ENCODE results near the gene RRP1B.
"Not testable (repeated sequence)": the region's sequence is repeated elsewhere in the genome, so short reads cannot be mapped to it uniquely, and the experiment has no call there.

RRP1B gene, protein sequence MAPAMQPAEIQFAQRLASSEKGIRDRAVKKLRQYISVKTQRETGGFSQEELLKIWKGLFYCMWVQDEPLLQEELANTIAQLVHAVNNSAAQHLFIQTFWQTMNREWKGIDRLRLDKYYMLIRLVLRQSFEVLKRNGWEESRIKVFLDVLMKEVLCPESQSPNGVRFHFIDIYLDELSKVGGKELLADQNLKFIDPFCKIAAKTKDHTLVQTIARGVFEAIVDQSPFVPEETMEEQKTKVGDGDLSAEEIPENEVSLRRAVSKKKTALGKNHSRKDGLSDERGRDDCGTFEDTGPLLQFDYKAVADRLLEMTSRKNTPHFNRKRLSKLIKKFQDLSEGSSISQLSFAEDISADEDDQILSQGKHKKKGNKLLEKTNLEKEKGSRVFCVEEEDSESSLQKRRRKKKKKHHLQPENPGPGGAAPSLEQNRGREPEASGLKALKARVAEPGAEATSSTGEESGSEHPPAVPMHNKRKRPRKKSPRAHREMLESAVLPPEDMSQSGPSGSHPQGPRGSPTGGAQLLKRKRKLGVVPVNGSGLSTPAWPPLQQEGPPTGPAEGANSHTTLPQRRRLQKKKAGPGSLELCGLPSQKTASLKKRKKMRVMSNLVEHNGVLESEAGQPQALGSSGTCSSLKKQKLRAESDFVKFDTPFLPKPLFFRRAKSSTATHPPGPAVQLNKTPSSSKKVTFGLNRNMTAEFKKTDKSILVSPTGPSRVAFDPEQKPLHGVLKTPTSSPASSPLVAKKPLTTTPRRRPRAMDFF

DNA sequence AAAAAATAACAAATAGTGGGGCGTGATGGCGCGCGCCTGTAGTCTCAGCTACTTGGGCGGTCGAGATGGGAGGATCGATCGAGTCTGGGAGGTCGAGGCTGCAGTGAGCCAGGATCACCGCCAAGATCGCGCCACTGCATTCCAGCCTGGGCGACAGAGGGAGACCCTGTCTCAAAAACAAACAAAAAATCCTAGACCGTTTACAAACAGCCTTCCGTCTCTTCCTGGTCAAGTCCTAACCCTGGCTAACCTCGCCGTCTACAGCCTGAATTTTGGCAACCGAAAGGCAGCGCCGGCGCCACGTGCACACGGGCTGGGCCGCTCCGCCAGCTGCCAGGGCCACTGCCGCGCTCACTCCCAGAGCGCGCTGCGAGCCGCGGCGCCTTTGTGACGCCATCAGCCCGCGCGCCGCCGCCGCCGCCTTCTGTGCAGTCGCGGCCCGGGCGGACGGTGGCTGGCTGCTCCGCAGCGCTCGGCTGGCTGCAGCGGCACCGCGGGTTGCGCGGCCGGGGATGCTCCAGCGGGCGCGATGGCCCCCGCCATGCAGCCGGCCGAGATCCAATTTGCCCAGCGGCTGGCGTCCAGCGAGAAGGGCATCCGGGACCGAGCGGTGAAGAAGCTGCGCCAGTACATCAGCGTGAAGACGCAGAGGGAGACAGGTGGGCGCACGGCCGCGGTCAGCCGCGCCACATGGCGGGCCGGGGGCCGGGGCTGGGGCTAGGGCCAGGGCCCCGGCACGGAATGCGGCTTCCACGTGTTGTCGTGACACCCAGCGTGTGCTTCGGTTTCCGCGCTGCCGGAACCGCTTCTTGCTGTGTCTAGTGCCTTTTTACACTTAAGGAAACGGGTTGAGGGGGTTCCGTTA lies at the start of gene RRP1B, which contains the start of gene HSF2BP:
Gene RRP1B, plus strand, starts transcription at position 425 of the 865 bp plus-strand sequence. Its CDS starts 105 bp downstream, at position 530.
Gene HSF2BP, minus strand, starts transcription at position 353 of the 865 bp plus-strand sequence. CDS start 1,392 bp downstream, outside the sequence.
- DNase-seq (ENCODE audit: low read depth): peak; percentile 63
- peak within 1 kb of the TSS; percentile 96 for H3K4me3 ChIP-seq (ENCODE audit: low read depth, low read length)
- TF ChIP-seq, protein P1, sequence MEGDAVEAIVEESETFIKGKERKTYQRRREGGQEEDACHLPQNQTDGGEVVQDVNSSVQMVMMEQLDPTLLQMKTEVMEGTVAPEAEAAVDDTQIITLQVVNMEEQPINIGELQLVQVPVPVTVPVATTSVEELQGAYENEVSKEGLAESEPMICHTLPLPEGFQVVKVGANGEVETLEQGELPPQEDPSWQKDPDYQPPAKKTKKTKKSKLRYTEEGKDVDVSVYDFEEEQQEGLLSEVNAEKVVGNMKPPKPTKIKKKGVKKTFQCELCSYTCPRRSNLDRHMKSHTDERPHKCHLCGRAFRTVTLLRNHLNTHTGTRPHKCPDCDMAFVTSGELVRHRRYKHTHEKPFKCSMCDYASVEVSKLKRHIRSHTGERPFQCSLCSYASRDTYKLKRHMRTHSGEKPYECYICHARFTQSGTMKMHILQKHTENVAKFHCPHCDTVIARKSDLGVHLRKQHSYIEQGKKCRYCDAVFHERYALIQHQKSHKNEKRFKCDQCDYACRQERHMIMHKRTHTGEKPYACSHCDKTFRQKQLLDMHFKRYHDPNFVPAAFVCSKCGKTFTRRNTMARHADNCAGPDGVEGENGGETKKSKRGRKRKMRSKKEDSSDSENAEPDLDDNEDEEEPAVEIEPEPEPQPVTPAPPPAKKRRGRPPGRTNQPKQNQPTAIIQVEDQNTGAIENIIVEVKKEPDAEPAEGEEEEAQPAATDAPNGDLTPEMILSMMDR (IDR thresholded peaks at IDR 0.05; ENCODE audit: control insufficient read depth, extremely low read depth, insufficient read depth): no peak

DNA sequence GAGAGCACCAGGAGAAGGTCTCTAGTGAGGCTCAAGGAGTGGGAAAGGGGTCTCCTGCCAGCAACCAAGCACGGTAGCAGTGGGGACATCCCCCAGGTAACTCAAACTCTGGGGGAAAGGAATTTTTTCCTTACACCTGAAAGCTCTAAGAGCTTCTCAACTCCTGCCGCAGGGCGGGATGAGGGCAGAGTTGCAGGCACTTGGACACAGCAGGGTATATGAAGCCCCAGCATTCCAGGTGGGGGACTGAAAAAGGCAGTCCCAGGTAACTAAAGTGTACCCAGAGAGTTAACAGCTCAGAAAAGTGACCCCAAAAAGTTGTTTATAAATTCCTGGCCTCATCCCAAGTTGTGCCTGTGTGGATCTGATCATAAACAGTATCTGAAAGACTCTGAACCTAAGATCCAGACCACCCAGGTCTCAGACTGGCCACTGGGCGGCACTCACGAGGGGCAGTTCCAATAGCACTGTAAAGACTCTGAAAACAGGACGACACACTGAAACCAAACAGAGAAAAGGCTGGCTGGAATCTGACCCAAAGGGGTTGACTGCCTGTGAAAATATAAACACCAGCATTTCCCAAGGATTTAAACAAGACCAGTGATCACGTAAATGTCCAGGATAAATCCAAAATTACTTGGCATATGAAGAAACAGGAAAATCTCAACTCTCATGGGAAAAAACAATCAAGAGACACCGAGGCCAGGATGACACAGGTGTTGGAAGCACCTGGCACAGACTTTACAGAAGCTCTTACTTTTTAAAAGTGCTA lies 47.6 kb upstream of the RRP1B start:
- TF ChIP-seq, protein P1 (IDR thresholded peaks at IDR 0.05; ENCODE audit: control insufficient read depth, extremely low read depth, insufficient read depth): peak; percentile 67
- no peak for DNase-seq (ENCODE audit: low read depth)

DNA sequence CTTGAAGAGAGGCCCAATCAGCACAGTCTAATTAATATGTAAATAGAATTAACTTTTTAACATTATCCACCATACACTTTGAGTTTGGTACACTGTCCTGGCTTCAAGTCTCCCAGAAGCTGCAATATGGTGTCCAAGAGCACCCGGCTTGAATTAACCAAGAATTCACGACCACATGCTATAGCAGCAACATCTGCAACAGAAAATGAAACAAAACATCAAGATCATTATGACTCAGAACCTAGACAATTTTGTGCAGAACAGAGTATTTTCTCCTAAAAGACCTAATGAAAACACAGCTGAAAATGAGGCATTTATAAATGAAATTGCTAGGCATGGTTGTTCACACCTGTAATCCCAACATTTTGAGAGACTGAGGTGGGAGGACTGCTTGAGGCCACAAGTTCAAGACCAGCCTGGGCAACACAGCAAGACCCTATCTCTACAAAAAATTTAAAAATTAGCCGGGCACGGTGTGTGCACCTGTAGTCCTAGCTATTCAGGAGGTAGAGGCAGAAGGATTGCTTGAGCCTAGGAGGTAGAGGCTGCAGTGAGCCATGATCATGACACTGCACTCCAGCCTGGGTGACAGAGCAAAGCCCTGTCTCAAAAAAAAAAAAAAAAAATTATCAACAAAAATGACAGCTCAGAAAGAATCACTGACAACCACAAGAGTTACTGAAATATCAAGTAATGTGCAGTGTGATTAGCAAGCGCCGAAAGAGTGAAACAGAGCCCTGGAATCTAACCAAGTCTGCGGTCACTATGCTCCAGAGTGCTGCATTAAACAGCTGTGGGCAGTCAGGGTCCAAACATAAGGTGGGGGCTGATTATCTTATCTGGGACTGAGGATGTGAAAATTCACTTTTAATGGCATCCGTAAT lies 45.4 kb upstream of the RRP1B start:
- H3K4me3 ChIP-seq (ENCODE audit: low read depth, low read length): no peak overlapping the region
- no peak for DNase-seq (ENCODE audit: low read depth)

More for the DNA sequence above, 47.6 kb upstream of the RRP1B start:
- H3K4me3 ChIP-seq (ENCODE audit: low read depth, low read length): no peak overlapping the region

DNA sequence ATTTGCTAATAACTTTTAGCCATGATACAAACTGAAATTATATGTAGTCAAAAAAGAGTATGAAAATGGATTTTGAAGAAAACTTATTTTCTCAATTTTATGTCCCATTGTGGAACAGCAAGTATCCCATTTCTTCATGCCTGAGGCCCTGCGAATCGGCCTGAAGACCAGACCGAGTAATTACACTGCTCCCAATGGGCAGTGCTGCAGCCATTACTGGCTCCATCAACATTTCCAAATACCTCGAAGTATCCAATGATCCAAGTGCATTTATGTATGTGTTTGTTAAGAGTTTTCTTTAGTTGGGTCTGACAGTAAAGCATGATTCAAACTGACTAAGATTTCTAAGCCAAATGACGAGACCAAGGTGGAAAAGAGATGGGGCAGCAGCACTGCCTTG lies 44.5 kb upstream of the RRP1B start:
- H3K4me3 ChIP-seq (ENCODE audit: low read depth, low read length): no peak overlapping the region
- DNase-seq (ENCODE audit: low read depth): no peak
- TF ChIP-seq, protein P1 (IDR thresholded peaks at IDR 0.05; ENCODE audit: control insufficient read depth, extremely low read depth, insufficient read depth): no peak

More for the DNA sequence above, 45.4 kb upstream of the RRP1B start:
- TF ChIP-seq, protein P1 (IDR thresholded peaks at IDR 0.05; ENCODE audit: control insufficient read depth, extremely low read depth, insufficient read depth): no peak

DNA sequence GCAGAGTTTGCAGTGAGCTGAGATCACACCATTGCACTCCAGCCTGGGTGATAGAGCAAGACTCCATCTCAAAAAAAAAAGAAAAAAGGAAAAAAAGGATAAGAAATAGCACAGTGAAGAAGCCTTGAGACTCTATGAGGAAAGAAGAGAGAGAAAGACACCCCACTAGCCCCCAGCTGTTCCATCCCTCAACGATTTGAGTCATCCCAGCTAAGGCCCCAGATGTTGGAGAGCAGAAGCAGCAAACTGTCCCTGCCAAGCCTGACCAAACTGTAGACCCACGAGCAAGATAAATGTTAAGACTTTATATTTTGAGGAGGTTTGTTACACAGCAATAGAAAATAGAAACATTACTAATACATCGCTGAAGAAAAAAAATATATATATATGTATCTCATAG lies 42.5 kb upstream of the RRP1B start:
- DNase-seq (ENCODE audit: low read depth); H3K4me3 ChIP-seq (ENCODE audit: low read depth, low read length): not testable (repeated sequence)

DNA sequence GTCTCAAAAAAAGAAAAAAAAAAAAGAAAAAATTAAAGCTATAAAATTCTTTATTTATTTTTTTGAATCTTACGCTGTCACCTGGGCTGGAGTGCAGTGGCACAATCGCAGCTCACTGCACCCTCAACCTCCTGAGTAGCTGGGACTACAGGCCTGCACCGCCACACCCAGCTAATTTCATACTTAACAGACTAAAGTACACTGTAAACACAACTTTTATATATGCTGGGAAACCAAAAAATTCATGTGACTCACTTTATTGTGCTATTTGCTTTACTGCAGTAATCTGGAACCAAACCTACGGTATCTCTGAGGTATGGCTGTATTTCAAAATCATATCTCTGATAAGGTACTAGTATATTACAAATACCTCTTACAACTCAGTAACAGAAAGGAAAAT lies 40.4 kb upstream of the RRP1B start:
- DNase-seq (ENCODE audit: low read depth): no peak
- TF ChIP-seq, protein P1 (IDR thresholded peaks at IDR 0.05; ENCODE audit: control insufficient read depth, extremely low read depth, insufficient read depth): no peak
- no peak overlapping the region for H3K4me3 ChIP-seq (ENCODE audit: low read depth, low read length)
